Limb (tissue), 2 donors: ENCODE results near the gene STXBP1.

Experiments used
- DNase-seq, 2 donors: peaks; one replicate each; pipeline ENCODE4 v3.0.0-alpha.2; 2016; ENCODE audit errors: extremely low spot score in 2 of 2

The STXBP1 gene

DNA sequence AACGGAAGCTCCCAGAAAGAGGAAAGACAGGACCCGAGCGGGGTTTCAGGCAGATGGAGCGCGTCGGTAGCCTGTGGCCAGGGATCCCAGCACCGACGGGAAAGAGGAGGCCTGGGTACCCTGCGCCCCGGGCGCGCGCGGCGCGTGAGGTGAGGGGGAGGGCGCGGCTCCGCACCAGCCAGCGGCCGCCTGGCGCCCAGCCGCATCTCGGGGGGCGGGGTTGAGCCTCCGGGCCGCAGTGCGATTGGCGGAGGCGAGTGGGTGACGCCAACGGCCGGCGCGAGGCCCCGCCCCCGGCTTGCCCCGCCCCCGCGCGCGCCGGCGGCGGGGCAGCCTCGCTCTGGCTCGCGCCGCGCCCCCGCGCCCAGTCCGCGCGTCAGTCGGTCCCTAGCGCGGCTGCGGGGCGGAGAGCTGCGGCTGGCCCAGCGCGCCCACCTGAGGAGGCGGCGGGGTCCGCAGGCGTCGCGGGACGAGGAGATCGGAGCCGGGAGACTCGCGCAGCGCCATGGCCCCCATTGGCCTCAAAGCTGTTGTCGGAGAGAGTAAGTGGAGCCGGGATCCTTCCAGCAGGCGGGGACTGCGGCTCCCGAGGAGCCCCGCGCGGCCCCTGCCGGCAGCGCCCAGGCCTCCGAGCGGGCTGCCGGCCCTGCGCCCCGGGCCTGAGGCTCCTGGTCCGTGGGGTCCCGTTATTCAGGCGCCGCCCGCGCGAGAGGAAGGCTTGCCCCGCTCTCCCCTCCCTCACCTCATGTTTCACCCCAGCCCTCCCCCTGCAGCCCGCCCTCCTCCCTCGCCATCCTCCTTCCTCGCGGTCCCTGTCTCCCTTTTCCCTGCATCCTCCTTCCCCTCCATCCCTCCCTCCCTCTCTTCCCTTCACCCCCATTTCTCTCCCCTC, at the start of gene STXBP1:
Gene STXBP1 (plus strand): TSS at position 379 of the 892 bp plus-strand sequence. CDS start 127 bp downstream, at position 506.
- DNase-seq: peak; percentile 86 to 96

DNA sequence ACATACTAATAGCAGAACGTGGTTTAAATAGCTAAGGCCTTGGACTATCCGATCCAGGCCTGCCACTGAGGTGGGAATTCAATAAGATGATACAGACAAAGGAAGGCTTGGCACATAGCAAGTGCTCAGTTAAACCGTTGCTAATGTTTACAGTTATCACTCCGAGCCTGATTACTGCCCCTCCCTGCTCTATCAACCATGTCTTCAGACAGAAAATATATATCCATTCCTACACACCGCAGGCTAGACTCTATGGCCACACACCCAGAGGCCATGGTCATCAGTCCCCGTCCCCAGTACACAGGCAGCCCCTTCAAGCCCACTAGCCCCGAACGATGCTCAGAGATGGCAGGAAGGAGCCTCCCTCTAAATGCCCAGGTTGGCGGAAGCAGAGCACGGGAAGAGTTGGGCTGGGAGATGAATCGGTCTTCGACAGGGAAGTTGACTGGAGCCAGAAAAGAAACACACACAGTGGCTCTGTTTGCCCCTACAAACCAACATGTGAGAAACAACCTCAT, 49.7 kb upstream of the STXBP1 start:
- no peak for DNase-seq

DNA sequence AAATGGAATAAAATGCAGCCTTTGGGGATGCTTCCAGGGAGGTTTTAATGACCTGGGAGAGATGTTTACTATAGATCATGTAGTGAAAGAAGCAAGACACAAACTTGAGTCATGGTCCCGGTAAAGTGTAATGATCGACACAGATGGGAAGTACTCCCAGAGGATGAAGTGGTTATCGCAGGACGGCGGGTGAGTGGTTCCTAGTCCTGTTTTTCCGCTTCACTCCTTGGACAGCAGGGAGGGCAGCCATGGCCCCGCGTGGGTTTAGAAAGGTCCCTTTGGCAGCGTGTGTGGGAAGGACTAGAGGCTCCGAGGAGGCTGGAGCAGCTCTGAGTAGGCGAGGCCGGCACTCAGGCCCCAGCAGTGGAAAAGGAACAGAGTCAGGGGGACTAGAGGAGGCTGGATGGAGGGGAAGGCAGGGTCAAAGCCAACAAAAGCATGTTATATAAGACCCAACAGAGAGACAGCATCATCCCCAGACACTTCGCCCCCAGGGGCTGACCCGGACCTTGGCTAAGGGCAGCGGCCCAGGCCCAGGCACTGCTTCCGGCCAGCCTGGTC, 49.2 kb upstream of the STXBP1 start:
- DNase-seq: peak in 1 of 2 donors; percentile 33

DNA sequence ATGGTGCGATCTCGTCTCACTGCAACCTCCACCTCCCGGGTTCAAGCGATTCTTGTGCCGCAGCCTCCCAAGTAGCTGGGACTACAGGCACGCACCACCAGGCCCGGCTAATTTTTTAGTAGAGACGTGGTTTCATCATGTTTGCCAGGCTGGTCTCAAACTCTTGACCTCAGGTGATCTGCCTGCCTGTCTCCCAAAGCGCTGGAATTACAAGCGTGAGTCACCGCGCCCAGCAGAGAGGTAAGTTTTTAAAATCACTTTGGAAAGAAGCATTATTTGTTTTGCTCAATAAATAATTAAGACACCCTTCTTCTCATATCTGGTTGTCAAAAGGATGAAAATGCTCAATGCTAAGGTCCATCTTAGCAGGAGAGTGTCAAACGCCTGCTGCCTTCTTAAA, 48.5 kb upstream of the STXBP1 start:
- no peak for DNase-seq

DNA sequence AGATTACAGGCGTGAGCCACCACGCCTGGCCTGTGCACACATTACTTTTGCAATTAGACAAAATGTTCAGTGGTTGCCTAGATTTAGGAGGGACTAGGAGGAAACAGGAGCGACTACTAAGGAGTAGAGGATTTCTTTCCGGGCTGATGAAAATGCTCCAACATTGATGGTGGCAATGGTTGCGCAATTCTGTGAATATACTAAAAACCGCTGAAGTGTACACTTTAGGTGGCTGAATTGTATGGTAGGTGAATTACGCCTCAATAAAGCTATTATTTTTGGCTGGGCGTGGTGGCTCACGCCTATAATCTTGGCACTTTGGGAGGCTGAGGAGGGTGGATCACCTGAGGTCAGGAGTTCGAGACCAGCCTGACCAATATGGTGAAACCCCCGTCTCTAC, 46.8 kb upstream of the STXBP1 start:
- DNase-seq: no peak

DNA sequence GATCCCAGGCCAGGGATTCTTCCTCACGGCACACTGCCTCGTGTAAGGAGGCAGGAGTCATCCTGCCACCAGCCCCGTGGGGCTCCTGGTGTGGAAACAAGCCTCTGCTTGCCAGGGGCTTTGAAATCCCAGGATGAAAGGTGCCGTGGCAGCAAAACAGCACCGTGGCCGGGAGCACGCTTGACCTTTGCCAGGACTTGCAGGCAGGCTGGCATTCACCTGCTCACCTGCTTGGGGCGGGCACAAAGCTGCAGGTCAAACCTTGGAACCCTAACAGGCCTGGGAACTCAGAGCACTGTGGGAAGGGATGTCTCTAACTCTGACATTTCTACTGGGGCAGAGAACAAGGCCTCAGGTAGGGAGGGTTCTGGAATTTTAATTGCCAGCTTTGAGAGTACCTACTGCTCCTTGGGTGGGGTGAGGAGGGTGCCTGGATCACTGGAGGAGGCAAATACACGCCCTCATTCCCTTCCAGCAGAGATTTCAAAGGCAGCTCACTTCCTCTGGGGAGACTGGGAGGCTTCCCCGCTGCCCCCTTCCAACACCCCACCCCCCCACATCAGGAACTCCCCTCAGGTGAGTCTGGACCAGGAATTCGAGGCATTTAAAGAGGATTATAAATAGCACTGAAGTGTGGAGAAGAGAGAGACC, 45.6 kb upstream of the STXBP1 start:
- peak in 1 of 2 donors; percentile 25 for DNase-seq

DNA sequence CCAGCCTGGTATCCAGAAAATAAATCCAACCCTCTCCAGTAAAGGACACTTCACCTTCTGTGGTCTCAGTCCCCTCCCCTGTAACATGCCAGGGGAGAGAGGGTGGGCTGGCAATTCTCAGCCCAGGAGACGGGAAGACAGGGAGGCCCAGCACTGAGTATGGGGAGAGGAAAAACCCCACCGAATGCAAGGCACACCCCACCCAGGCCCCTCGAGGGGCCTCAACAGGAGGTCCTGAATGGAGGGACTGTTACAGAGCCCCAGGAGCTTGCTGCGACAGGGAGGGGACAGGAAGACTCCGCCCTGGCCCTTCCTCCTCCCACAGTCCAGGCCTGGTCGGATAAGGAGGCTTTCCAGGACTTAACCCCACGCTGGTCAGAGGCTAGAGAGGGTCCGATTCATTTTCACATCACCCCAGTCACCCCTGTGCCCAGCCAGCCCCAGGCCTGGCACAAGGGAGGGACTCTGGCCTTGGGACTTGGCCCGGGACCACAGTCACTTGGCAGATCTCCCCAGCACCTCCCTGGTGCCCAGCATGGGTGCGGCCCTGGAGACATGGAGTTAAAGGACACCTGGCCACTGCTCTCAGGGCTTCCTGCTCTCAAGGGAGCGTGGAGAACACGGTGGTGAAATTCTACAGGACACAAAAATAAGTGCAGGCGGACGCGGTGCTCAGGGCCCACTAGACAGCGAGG, 44.9 kb upstream of the STXBP1 start:
- peak in 1 of 2 donors; percentile 60 for DNase-seq

DNA sequence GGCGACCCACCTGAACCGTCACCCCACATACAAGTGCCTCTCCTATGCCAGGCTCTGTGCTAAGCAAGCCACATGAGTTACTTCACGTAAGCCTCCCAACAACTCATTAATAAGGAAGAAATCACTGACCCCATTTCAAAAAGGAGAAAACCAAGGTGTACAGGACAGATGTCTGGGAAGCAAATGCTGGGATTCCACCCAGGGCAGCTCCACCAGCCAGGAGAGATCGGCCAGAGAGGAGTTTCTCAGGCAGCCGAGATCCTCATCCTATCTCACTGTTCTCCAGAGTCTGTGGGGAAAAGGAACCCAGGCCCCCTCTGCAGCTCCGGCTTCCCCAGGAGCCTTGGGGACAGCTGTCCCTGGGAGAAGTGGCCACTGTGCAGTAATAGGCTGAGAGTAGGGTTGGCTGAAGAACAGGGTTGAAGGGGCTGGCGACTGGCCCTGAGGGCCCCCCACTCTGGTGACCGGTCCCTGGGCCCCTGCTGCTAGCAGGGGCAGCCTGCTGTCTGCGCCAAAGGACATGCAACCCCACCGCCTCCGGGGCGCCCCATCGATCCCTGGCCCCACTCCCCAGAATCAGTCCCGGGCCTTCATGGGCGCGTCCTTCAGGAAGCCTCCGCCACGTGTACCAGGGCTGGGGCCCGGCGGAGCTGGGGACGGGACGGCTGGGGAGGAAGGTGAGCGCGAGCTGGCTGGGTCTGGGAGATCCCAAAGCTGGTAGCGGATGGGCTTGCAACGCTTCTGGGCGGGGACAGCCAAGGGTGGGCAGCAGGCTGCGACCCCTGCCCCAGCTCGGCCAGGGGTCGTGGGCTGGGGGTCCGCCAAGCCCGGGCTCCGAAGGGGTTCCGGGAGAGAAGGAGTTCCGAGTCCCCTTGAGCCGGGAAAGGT, 44.1 kb upstream of the STXBP1 start:
- DNase-seq: peak in 1 of 2 donors; percentile 61

DNA sequence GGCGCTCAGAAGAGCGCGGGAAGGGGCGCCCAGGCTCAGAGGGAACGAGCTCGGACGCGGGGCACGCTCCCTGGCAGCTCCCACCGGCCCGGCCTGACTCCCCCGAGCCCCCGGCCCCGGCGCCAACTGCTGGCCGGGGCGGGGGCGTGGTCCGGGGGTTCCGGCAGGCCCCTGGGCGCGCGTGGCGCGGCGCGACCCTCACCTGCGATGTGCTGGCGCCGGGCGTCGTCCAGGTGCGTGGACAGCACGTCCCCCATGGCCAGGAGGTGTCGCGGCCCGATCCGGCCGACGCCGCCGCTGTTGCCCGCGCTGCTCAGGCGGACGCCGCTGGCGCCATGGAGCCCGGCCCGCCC, 43.5 kb upstream of the STXBP1 start:
- DNase-seq: no peak

DNA sequence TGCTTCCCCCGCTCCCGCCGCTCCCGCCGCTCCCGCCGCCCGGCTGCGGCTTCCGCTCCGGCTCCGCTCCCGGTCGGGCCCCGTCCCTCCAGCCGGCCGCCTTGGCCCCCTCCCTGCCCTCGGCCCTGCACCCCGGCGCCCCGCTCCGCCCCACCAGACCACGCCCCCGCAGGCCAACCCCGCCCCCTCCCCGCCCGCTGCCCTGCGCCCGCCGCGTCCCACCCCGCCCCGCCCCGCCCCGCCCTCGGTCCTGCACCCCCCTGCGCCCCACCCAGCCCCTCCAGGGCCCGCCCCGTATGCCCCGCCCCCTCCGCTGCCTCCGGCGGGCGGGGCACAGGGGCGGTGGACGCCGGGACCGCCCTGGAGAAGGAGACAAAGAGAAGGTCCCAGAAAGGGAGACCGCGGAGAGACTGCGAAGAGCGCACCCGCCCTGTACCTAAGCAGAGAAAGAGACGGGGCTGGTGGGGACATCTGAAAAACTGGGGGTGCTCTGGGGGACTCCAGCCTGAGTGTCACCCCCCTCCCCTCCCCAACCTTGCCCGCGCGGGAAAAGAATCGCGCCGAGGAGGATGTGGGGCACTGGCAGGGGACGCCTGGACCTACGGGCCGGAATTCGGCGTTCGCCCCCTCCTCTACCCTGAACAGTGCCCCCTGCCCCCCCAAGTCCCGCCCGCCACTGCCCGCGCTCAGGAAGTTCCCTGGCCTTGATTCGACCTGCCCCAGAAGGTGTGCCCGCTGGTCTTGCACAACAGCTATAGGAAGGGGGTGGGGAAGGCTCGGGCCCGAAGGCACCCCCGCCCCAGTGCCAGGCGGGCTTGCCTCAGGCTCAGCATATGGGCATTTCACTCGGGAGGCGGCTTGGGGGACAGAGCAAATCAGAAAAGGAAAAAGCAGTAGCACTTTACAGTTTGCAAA, 42.8 kb upstream of the STXBP1 start:
- peak; percentile 83 to 95 for DNase-seq

DNA sequence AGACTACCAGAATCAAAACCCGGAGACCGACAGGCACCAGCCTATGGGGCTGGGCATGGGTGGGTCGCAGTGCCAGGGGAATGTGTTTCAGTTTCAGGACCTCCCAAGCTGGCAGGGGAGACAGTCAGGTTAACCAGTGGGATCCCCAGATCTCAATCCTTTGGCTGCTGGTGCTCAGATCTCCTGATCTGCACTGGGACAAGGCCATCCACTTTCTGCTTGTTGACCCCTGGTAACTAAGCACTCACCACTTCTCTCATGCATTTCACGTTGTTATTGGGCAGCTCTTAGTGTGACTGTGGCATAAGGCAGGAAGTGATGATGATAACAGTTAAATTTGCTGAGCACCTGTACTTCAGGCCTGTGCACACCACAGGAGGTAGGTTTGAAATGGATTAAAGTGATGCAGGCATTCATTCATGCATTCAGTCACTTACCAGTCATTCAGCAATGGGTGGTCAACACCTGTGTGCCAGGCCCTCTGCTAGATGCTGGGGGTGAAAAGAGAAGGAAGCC, 42.1 kb upstream of the STXBP1 start:
- DNase-seq: no peak

DNA sequence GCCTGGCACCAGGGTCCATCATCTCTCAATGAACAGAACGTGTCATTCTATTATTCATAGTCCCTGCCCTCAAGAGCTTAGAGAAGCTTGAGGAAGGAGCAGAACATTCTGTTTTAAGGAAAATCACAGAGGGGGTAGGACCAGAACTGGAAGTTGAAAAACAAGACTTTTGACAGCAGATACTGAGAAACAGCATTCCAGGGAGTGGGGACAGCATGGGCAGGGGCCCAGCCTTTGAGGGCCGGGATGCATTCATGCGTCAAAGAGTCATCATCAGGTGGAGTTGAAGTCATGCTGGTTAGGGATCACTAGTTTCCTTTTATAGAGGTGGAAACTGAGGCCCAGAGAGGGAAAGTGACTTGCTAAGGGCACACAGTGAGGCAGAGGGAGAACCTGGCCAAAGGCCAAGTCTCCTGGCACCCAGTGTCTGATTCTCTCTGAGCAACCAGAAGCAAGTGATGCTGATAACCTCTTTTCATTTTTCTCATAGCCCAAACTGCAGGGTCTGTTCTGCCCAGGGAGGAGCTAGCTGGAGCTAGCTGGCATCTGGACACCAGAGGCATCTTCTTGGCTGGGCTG, 41.5 kb upstream of the STXBP1 start:
- DNase-seq: no peak

DNA sequence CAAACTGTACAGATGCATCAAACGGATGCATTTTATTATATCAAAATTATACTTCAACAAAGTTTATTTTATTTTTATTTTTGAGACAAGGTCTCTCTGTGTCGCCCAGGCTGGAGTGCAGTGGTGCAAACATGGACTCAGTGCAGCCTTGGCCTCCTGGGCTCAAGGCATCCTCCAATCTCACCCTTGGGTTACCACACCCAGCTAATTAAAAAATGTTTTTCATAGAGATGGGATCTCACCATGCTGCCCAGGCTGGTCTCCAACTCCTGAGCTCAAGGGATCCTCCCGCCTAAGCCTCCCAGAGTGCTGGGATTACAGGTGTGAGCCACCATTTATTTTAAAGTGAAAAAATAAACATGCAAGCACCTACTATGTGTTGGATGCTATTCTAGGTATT, 40.1 kb upstream of the STXBP1 start:
- no peak for DNase-seq

DNA sequence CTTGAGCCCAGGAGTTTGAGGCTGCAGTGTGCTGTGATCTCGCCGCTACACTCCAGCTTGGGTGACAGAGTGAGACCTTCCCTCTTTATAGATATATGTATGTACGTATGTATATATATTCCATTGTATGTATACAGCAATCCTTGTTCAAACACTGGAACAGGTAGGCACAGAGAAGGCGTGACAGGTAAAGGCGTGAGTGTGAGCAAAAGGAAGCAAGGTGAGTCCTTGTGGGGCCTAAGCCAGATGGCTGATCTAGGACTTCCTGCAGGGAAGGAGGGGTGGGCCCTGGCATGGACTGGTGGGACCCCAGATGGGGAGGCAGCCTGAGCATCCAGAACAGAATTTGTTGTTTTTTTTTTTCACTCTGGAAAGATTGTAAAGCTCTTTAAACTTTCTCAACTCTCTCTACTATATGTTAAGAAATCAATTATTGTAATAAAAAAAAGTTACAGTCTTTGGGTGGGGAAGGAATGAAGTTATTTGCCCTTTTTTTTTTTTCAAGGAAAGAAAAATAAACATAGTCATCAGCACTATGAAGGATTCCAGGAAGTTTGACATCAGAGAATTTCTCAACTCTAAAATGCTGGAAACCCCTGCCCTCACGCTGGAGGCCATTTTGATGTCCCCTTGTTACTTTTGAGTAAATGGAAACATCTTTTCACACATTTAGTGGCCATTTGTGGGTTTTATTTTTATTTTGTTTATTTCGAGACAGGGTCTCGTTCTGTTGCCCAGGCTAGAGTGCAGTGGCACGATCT, 38.9 kb upstream of the STXBP1 start:
- DNase-seq: no peak

DNA sequence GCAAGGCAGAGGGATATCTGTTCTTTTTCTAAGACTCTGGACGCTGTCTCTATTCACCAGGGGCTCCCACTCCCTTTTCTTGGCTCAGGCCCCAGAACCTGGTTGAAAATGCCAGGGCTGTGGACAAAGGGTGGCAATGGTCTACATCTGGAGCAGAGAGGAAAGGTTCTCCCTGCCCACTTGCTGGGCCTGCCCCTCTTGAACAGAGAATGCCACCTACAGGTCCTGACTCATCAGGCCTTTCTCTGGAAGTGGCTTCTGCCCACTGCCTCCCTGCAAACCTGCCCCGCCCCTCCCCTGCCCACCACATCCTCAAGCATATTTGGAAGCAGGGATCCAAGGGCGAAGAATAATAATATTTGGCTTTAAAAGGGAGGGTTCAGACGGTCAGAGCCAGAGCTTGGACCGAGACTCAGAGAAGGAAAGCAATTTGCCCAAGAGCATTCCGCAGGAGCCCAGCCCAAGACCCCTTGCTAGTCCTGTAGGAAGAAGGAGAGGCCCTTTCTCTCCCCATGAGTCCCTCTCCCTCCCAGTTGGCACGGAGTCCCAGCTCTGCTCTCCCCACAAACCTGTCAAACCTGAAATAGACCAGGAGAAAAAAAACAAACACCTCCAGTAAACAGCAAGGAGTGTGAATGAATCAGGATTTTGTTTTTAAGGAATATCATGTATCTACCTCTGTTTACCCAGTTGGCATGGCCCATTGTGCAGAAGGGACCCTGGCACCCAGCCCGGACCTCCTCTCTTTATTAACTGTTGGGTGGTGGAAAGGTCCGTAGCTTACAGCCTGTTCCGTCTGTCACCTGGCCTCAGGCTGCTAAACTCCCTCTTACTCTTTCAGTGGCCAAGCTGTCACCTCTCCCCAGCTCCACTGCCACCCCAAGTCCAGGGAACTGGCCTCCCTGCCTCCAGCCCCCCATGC, 37.7 kb upstream of the STXBP1 start:
- DNase-seq: no peak

DNA sequence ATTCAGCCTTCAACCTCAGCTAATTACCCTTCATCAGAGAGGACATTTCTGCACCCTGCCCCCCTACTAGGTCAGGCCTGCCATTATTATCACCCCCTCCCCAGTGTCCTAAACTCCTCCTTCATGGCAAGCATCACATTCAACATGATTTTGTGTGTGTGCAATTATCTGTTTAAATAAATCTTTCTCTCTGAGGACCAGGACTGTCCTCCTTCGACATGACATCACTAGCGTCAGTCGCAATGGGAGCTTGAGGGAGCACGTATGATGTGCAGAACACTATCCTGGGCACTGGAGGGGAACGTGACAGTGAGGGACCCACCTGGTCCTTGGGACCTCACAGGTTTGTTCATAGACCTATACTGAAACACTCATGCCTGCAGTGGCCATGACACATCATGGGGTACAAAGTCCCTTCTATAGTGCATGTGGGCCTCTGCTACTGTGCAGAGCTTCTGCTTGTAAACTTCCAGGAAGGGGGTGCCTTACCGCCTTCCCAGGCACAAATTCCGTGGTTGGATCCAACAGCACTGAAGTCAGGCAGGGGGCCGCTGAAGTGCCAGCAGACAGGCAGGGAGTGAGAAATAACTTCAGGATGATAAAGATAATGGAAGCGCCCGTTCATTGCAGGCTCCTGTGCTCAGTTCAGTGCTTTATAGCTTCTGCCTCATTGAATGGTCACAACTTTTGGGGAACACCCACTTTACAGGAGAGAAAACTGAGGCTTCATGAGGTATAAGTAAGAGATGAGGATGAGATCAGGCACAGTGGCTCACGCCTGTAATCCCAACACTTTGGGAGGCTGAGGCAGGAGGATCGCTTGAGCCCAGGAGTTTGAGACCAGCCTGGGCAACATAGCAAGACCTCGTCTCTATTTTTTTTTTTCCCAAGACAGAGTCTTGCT, 36.0 kb upstream of the STXBP1 start:
- no peak for DNase-seq
